ENCODE data around the gene SELENOM.
"Not testable (repeated sequence)": the region's sequence is repeated elsewhere in the genome, so short reads cannot be mapped to it uniquely, and the experiment has no call there.

Gene SELENOM

GRCh38 chr22:31089160-31090100 lies 17.9 kb downstream of the SELENOM start:
- DNase-seq: peak in 1 of 2 experiments; percentile 3

DNA sequence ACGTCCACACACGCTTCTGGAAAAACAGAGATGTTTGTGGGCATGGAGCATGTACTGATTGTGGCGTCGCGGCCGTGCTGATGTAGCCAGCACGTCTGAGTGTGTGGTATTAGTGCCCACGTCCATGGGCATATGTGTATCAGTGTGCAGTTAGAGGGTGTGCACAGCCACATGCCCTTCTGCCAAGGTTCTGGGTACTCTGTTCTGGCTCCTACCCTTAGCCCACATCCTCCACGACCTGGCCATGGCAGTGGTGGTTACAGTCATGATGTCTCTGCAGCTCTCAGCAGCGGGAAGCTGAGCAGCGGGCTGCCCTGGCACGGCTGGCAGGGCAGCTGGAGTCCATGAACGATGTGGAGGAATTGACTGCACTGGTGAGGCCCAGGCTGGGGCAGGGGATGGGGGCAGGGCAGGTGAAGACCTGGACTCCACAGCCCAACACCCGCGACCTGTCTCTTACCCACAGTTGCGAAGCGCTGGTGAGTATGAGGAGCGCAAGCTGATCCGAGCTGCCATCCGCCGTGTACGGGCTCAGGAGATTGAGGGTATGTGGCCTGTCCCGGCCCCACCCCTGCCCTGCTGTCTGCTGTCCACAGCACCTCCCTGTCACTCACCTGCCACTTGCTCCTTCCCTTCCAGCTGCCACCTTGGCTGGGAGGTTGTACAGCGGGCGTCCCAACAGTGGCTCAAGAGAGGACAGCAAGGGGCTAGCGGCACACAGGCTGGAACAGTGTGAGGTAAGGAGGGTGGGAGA lies 19.0 kb downstream of the SELENOM start:
- no peak for DNase-seq

DNA sequence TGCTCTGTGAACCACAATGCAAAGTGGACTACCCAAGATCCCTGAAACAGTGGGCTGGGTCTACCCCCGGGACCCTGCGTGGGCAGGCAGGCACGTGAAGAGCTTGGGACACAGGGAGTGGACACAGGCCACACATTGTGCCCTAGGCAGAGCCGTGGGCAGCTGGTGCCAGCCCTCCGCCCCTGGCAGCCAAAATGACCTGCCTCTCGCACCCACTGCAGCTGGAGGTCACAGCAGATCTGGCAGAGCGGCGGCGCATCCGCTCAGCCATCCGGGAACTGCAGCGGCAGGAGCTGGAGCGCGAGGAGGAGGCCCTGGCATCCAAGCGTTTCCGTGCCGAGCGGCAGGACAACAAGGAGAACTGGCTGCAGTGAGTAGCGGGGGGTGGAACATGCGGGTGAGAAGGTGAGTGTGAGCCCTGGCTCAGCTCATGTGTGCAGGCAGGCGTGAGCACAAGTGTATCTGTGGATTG lies 19.6 kb downstream of the SELENOM start:
- no peak for DNase-seq

DNA sequence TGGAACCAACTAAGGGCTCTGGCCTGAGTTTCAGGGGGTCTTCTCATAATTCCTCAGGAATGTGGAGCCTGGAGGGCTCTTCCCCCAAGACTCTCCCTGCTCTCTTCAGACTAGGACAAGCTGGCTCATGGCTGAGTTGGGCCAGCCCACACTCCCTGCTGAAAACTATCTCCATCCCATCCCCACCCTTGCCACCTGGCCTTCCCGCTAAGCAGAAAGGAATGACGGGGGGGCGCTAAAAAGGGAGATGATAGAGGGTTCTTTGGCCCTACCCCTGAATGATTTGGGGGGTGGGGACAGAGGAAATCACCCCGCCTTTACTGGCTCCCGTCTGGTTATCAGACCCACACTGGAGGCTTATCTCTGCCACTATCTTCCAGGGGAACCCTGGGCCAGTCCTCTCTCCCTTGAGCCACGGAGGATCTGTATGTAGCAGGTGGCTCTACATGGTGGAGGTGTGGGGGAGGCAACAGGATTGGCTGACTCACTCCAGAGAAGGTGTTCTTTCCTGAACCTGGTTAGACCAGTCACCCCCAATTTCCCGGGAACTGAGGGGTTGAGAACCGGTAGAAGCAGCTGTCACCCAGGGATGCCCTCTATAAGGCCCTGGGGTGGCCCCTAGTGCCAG lies 20.6 kb downstream of the SELENOM start:
- DNase-seq: no peak

DNA sequence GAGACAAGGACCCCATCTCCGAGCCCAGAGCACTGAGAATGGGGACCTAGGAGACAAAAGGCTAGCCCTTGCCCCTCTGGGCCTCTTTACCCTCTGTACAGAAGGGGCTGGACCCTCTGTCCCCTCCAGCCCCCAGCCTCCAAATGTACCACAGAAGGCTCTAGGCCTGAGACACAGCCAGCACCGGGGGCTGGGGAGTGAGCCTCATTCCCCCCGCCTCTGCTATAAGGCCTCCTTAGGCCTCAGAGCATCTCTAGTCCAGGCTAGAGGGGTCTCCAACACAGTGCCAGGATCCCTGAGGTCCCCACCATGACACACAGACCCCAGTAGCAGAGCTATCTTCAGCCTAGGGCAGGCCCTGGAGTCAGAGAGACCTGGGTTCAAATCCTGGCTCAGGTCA lies 21.4 kb downstream of the SELENOM start:
- no peak for DNase-seq

GRCh38 chr22:31085493-31085824 lies 21.9 kb downstream of the SELENOM start:
- no peak for DNase-seq

- DNase-seq: no peak
These were observed 22.4 kb downstream of the SELENOM start for GRCh38 chr22:31084811-31085492.

DNA sequence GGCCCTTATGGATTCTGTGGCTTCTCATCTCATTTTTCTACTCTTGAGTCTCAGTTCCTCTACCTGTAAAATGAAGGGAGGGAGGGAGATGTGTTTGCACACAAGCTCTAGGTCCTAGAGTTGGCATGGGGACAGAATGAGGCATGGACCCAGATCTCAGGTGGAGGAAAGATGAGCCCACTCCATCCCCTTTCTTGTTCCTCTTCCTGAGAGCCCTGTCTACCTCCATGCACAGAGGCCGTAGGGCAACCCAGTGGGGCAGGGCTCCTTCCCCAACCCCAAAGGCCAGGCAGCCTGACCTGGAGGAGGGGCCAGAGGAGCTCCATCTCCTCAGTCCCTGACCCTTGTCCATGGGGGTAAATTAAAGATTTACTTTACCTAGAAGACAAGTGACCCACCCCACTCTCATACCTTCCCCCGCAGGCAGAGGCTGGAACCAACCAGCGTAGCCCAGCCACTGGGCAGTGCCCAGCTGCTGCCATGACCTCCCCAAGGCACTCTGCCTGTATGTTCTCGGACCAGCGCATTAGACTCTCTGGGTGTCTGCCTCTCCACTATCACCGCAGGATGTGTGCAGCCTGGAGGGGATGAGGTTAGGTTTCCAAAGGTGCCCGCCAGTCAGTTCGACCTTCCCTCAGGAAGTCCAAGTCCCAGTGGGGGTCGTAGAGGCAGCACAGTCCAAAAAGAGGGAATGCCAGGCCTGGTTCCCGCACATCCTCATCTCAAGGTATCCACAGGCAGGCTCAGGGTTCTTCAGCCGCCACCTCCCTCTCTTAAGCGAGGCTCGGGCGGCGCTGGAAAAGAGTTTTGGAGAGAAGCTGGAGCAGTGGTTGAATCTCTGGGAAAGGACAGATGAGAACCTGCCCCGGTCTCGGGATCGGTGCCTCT lies 23.2 kb downstream of the SELENOM start:
- no peak for DNase-seq

GRCh38 chr22:31083377-31083768 lies 24.0 kb downstream of the SELENOM start:
- no peak for DNase-seq

- DNase-seq: peak; percentile 17 to 20
These were observed 24.6 kb downstream of the SELENOM start for GRCh38 chr22:31082606-31083376.

DNA sequence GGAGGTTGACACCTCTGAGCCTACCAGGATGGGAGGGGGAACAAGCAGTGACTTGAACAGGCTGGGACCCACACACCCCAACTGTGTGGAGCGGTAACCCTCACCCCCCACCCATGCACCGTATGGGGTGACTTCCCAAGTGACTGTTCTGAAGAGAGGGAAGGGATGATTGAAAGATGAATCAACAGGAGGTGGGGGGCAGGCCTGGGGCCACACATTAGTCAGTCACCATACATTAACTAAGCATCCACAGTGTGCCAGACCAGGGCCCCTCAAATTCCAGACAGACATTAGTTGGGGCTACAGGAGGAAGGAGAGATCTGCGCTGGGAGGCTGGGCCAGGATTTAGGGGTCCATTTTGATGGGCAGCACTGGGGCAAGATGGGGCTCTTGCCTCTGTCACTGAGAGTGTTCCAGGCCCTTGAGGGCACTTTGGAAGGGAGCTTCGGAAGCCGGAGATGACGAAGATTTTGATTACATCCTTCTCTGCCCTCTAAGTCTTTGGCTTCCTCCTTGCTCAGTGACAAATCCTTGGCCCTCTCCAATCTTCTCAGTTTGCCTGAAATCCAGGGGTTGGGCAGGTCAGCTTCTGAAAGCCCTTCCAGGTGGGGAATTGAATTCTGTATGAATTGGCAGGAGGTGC lies 25.3 kb downstream of the SELENOM start:
- DNase-seq: no peak

DNA sequence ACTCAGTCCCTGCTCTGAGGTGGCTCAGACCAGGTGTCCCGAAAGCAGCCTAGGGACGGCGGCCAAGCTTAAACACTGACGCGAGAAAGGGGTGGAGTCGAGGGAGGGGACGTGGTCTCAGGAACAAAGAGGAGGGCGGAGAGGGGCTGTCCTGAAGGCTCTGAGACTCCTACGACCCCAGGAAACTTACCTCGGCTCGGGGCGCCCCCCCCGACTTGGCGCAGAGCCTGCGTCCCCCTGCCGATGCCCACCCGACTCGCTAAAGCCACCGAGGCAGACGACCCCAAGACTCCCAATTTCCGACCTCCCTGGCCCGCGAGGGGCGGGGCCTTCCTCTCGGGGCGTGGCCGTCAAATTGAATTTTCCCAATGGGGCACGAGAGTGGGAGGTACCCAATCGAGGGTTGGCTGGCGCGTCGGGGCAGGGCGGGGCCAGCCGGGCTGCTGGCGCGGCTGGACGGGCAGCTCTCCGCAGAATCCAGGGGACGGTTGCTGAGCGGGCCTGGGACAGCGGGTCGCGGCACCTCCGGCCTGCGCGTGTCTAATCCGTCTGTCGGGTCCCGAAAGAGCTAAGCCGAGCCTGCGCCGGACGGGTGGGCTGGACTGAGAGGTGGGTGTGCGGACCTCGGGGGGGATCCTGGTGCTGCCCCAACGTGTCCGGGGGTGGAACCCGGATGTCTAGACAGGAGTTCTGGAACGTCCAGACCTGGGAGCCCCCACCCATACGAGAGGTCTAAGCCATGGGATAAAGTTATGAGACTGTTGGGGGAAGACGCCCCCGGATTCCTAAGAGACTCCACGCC lies 26.3 kb downstream of the SELENOM start, which contains the start of gene SMTN:
SMTN (plus strand) TSS at position 471 of the 802 bp plus-strand sequence. CDS start 1,941 bp downstream, outside the sequence.
- DNase-seq: peak; percentile 80 to 84

GRCh38 chr22:31080164-31080847 lies 27.1 kb downstream of the SELENOM start:
- DNase-seq: no peak

DNA sequence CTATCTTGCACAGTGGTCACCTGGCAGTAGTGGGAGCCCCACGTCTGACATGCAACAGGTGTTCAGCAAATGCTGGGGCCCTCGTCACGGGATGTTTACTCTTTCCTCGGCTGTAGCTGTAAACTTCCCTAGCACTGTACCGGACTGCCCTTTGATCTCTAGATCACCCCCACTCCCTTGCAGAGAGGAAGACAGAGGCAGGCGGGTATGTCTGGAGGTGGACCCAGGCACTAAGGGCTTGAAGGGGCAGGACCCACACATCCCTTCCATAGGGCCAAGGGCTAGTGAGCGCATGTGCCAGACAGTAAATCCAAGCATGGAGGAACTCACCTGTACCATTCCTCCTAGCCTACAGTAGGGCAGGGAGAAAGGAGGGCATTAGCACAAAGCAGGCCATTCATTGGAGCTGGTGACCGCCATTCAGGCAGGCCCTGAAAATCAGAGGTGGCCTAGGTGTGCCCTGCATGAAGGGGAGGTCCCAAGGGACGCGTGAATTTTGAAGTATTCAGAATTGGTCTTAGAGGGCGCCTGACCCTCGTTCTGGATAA lies 28.2 kb downstream of the SELENOM start:
- DNase-seq: no peak

GRCh38 chr22:31078389-31078788 lies 29.0 kb downstream of the SELENOM start:
- DNase-seq: not testable (repeated sequence)

DNA sequence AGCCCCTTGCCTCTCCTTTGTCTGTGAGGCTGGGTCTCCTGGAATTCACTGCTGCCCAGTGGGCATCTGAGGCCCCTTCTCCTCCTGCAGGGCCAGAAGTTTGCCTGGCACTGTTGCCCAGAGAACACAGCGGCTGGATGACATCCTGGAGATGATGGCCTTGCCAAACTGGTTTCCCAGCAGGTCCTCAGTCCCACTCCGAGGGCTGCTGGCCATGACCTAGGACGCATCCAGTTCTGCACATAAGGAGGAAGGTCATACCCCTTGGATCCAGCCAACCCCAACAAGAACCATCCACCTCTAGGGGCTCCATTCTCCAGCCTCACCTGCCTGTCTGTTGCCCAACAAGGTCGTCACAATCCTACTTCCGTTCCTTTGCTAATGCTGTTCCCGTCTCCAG lies 29.7 kb downstream of the SELENOM start:
- DNase-seq: no peak

GRCh38 chr22:31075961-31076360 lies 31.4 kb downstream of the SELENOM start:
- no peak for DNase-seq

DNA sequence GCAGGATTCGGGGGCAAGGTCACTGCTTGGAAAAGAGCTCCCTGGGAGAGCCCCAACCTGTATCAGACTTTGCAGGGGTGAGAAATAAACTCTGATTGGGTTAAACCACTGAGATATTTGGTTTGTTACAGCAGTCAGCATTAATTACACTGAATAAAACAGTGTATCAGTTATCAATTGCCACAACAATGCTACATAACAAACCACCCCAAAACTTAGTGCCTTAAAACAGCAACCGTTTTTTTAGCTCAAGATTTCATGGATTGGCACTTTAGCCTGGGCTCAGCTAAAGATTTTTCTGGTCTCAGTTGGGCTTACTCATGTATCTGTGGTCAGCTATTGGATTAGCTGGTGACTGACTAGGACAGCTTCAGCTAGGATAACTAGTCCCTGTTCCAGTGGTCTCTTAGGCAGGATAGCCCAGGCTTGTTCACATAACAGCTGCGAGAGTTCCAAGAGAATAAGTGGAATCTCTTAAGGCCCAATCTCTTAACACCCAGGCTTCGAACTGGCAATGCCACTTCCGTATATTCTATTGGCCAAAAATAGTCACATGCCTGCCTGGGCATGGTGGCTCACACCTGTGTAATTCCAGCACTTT lies 33.7 kb downstream of the SELENOM start:
- DNase-seq: not testable (repeated sequence)

Measured in NCI-H1930 (cell line).